Kidney epithelial cell (primary cell): ENCODE data around the gene PDZRN4. TPM values are rescaled to one million over a fixed set of nuclear protein-coding genes. Genes with fewer than 3 reads are reported as not detected.

ENCODE experiments used
- DNase-seq: peaks from one replicate; pipeline ENCODE4 v3.0.0-alpha.2; 2010; ENCODE audit warnings: low read depth
- H3K27me3 ChIP-seq: 2 replicates; pipeline ENCODE4 v1.6.0; 2011; ENCODE audit warnings: low read length; ENCODE audit not compliant: control insufficient read depth, insufficient read depth
- H3K36me3 ChIP-seq: 2 replicates; pipeline ENCODE4 v1.5.1; 2011; ENCODE audit warnings: low read length; ENCODE audit not compliant: control insufficient read depth, insufficient read depth
- H3K4me3 ChIP-seq: 2 replicates; pipeline ENCODE4 v1.5.1; 2011; ENCODE audit warnings: low read depth, mild to moderate bottlenecking, control low read depth, low read length
- total RNA-seq: library from RNA; depleted of rRNA; stranded (reverse); fragments of >200 nt; gene quantifications from 2 replicates; pipeline ENCODE4 v1.2.3, GENCODE V29; 2015
- TF ChIP-seq, protein P1 (sequence below): IDR thresholded peaks from 2 replicates; pipeline ENCODE4 v1.5.1; 2011; ENCODE audit warnings: mild to moderate bottlenecking, moderate library complexity, low read length, control low read depth, inconsistent platforms; ENCODE audit not compliant: insufficient read depth, poor library complexity, severe bottlenecking

Gene PDZRN4
- total RNA-seq, 1 donor from 2014 or later = not detected

DNA sequence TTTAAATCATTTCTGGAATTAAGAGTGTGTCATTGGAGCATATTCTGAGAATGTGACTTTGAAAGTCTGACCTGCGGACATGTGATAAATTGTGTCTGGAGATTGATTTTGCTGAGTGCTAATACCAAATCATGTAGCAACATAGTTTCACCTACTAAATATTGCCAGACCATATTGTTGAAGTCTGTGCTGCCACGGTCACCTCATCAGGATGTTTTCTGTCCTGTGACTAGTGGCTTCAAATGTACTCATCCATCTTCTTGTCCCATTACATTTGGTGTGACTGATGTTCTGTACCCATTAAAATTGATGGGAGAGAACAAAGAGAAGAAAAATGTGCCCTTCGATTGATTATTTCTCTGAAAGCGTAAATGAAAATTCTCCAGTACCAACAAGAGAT lies 265.3 kb downstream of the PDZRN4 start:
- Histone ChIP-seq H3K27me3 (no peaks in the 10 kb centered on the region), H3K36me3 (no peaks in the 10 kb centered on the region), H3K4me3 (no peak overlapping the region)
- DNase-seq = no peak
- TF ChIP-seq, protein P1, sequence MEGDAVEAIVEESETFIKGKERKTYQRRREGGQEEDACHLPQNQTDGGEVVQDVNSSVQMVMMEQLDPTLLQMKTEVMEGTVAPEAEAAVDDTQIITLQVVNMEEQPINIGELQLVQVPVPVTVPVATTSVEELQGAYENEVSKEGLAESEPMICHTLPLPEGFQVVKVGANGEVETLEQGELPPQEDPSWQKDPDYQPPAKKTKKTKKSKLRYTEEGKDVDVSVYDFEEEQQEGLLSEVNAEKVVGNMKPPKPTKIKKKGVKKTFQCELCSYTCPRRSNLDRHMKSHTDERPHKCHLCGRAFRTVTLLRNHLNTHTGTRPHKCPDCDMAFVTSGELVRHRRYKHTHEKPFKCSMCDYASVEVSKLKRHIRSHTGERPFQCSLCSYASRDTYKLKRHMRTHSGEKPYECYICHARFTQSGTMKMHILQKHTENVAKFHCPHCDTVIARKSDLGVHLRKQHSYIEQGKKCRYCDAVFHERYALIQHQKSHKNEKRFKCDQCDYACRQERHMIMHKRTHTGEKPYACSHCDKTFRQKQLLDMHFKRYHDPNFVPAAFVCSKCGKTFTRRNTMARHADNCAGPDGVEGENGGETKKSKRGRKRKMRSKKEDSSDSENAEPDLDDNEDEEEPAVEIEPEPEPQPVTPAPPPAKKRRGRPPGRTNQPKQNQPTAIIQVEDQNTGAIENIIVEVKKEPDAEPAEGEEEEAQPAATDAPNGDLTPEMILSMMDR = no peak

DNA sequence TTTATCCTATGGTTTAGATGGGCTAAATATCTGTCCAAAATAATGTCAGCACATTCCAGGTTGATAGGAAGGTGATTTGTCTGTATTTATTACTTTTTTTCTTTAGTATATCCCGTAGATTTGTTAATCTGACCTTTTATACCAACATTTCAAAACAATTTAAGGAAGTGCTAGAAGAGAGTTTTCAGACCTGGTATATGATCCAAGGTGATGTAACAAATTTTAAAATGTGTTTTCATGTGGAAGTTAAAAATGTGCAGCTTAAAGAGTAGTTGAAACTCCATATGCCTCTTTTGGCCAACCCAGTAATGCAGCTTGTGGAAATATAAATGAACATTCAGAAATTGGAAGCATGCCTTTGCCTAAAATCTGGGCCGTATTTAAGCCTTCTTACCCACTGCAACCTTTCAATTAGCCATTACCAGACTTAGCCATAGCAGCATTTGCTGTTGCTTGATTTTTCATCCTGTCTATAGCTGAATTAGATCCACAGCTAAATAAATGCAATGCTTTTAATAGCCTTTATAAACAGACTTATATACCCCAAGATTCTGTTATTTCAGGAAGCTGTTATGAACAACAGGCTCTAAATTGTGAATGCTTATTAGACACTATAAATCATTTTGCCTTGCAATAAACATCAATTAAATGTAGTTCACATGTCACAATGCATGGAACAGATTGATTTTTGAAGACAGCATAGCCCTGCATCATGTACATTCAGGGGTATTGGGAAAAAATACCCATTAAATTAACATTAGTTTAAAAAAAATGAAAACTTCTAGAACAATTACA lies 271.2 kb downstream of the PDZRN4 start:
- no peaks in the 10 kb centered on the region for H3K27me3 ChIP-seq
- DNase-seq = no peak
- H3K36me3 ChIP-seq = no peaks in the 10 kb centered on the region
- no peak overlapping the region for H3K4me3 ChIP-seq
- TF ChIP-seq, protein P1 = no peak

DNA sequence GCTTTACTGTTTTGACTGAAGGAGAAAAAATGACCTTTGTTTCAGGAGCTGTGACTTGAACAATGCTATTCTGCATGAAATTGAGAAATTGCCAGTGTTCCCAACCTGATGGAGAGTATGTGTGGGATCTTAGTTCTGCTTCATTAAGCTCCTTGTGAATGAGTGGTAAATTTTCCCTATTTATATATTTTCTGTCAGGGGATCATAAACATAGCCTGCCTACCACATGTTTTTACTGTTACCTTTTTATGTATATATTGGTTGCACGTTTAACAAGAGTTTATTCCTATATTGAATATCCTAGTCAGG lies 271.7 kb downstream of the PDZRN4 start:
- Histone ChIP-seq H3K36me3 (no peaks in the 10 kb centered on the region), H3K27me3 (no peaks in the 10 kb centered on the region), H3K4me3 (no peak overlapping the region)
- TF ChIP-seq, protein P1 = no peak
- no peak for DNase-seq

- no peaks in the 10 kb centered on the region for H3K36me3 ChIP-seq
- TF ChIP-seq, protein P1 = no peak
- no peaks in the 10 kb centered on the region for H3K27me3 ChIP-seq
Measured at GRCh38 chr12:41460906-41461305, 272.8 kb downstream of the PDZRN4 start.

DNA sequence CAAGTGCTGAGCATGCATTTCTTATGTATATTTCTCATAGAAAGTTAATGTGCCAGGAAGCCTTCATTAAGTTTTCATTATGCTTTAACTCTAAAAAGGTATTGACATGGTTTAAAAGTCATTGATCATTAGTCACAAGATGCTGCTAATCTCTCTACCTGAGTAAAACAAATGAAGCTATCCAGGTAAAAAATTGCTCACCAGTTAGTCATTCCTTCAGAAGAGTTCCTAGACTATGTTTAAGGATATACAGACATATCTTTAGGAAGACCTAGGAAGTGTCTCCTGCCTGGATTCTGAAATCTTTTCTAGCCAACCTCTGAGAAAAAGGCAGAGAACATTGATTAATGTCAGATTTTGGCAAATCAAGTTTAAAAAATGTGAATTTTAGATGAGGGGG lies 274.2 kb downstream of the PDZRN4 start:
- Histone ChIP-seq H3K27me3 (no peaks in the 10 kb centered on the region), H3K36me3 (no peaks in the 10 kb centered on the region), H3K4me3 (no peak overlapping the region)
- DNase-seq = no peak
- TF ChIP-seq, protein P1 = no peak

More at GRCh38 chr12:41460906-41461305, 272.8 kb downstream of the PDZRN4 start:
- DNase-seq = no peak
- no peak overlapping the region for H3K4me3 ChIP-seq

GRCh38 chr12:41465526-41465925 lies 277.4 kb downstream of the PDZRN4 start:
- Histone ChIP-seq H3K4me3 (no peak overlapping the region), H3K27me3 (no peaks in the 10 kb centered on the region), H3K36me3 (no peaks in the 10 kb centered on the region)
- TF ChIP-seq, protein P1 = no peak
- DNase-seq = no peak
